Activated CD8-positive, alpha-beta memory T cell treated with anti-CD3 and anti-CD28 coated beads for 48 hours (primary cell): ENCODE results near the gene XXYLT1.

ENCODE experiments used
- DNase-seq, 3 experiments: peaks; one replicate each; pipeline ENCODE4 v3.0.0-alpha.2; 2020; ENCODE audit warnings: low read depth in 2 of 3, low spot score in 2 of 3

The XXYLT1 gene

GRCh38 chr3:195034101-195034500 is 236.9 kb downstream of the XXYLT1 start:
- no peak for DNase-seq

- DNase-seq, result no peak
Observed at GRCh38 chr3:195033531-195034091, 237.3 kb downstream of the XXYLT1 start.

GRCh38 chr3:195032955-195033354 is 238.0 kb downstream of the XXYLT1 start:
- no peak for DNase-seq

GRCh38 chr3:195032106-195032759 is 238.7 kb downstream of the XXYLT1 start:
- DNase-seq, result no peak

GRCh38 chr3:195031574-195032003 is 239.4 kb downstream of the XXYLT1 start:
- DNase-seq, result no peak

GRCh38 chr3:195030791-195031321 is 240.1 kb downstream of the XXYLT1 start:
- no peak for DNase-seq

- no peak for DNase-seq
Observed at GRCh38 chr3:195028877-195029606, 241.9 kb downstream of the XXYLT1 start.

GRCh38 chr3:195025884-195026200 is 245.1 kb downstream of the XXYLT1 start:
- no peak for DNase-seq

- DNase-seq, result no peak
Observed at GRCh38 chr3:195025056-195025883, 245.7 kb downstream of the XXYLT1 start.

- DNase-seq, result no peak
Observed at GRCh38 chr3:195023989-195024388, 247.0 kb downstream of the XXYLT1 start.

GRCh38 chr3:195023576-195023975 is 247.4 kb downstream of the XXYLT1 start:
- no peak for DNase-seq

GRCh38 chr3:195021692-195022091 is 249.3 kb downstream of the XXYLT1 start:
- no peak for DNase-seq

GRCh38 chr3:195020921-195021320 is 250.0 kb downstream of the XXYLT1 start:
- DNase-seq, result no peak

GRCh38 chr3:195020185-195020584 is 250.8 kb downstream of the XXYLT1 start:
- DNase-seq, result no peak

- no peak for DNase-seq
Observed at GRCh38 chr3:195019335-195019734, 251.6 kb downstream of the XXYLT1 start.
